Measurements from ENCODE around the gene PIP5K1B.
"Not testable (repeated sequence)": the region's sequence is repeated elsewhere in the genome, so short reads cannot be mapped to it uniquely, and the experiment has no call there.

GRCh38 chr9:68699625-68700024 is 5.4 kb upstream of the PIP5K1B start:
- TF ChIP-seq CTCF (CRISPR knock-in tag; IDR thresholded peaks at IDR 0.05); ZC3H4 (CRISPR knock-in tag; IDR thresholded peaks at IDR 0.05; ENCODE audit: borderline replicate concordance); ZNF670 (CRISPR knock-in tag; IDR thresholded peaks at IDR 0.05; ENCODE audit: borderline replicate concordance); JUN (CRISPR knock-in tag; IDR thresholded peaks at IDR 0.05); SUZ12 (IDR thresholded peaks at IDR 0.05; ENCODE audit: low read depth, low read length); IRF9 (CRISPR knock-in tag; IDR thresholded peaks at IDR 0.05; ENCODE audit: borderline replicate concordance); RNF219 (CRISPR knock-in tag; IDR thresholded peaks at IDR 0.05); ARID4A (CRISPR knock-in tag; IDR thresholded peaks at IDR 0.05; ENCODE audit: borderline replicate concordance); ZNF34 (CRISPR knock-in tag; IDR thresholded peaks at IDR 0.05; ENCODE audit: borderline replicate concordance); NR3C1 (CRISPR knock-in tag; IDR thresholded peaks at IDR 0.05); ZNF414 (CRISPR knock-in tag; IDR thresholded peaks at IDR 0.05): not testable (repeated sequence)
